SK-N-DZ (cell line): ENCODE measurements around the gene DMGDH.

ENCODE experiments used
- DNase-seq: peaks from one replicate; pipeline ENCODE4 v3.0.0-alpha.2; 2015; ENCODE audit warnings: low spot score

DMGDH gene

GRCh38 chr5:78974601-78975000 is 94.9 kb downstream of the DMGDH start:
- DNase-seq: no peak

GRCh38 chr5:78974011-78974410 is 95.5 kb downstream of the DMGDH start:
- DNase-seq: no peak

DNA sequence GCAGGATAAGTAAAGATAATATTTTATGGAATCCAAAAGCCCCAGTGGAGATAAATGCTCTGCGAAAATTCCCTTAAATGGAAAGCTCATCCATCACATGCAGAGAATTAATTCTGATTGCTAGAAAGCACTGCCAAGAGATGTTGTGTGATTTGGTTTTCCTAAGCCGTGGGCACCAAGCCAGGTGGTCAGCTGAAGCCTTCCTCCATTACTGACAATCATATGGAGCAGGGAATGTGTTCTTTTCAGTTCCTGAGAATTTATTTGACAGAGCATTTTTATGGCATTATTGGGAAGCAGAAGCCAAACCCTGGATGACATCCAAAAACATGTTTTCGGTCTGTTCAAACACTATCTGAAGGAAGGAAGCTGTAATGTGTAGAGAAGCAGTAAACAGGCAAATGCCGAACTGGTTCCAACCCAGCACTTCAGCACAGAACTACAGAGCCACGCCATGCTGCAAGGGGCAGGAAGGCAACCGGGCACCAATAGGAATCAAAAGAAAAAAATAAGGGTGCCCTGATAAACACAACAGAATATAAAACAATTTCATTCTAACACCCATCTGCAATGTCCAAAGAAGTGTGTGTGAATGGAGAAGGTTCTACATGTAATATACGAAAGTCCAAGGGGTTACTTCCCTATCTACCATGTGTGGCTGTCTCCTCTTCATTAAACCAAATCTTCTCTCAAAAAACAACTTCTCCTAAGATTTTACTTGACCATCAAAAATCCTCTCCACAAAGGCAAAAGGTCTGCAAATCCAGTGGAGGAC is 96.6 kb downstream of the DMGDH start:
- no peak for DNase-seq

DNA sequence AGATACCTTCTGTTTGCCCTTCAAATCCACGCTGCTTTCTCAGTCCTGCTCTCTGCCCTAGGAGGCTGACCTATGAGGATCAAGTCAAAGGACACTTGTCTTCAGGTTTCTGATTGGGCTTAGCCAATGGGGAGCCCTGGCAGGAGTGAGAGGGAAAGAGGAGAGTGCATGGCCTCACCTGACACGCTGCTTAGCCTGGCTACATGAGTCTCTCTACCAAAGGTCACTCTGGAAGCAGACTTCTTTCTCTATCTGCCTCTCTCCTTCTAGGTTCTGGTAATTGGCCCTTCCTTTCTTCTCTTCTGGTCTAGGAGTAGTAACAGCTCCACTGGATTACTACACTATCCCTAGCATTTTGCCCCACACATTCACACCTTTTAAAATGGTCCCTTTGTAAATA is 97.5 kb downstream of the DMGDH start:
- no peak for DNase-seq

DNA sequence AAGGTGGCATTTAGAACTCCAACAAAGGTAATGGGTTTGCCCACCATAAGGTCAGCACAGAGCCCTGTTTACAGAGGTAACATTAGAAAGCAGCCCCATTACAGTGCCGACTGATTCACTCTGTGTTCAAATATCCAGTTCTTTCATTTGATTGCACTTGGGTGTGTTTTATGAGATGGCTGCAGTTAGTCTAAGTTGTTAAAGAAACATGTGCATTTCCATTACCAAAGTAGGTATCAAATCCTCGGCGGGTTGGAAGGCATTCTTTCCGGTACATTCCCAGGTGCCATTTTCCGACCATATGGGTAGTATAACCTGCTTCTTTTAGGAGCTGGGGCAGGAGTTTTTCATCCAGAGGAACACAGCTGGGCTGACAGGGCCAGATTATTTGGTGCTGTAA is 100.7 kb downstream of the DMGDH start:
- DNase-seq: no peak

GRCh38 chr5:78964889-78965288 is 104.6 kb downstream of the DMGDH start:
- DNase-seq: peak; percentile 73

- DNase-seq: no peak
Observed at GRCh38 chr5:78961743-78962142, 107.7 kb downstream of the DMGDH start.

DNA sequence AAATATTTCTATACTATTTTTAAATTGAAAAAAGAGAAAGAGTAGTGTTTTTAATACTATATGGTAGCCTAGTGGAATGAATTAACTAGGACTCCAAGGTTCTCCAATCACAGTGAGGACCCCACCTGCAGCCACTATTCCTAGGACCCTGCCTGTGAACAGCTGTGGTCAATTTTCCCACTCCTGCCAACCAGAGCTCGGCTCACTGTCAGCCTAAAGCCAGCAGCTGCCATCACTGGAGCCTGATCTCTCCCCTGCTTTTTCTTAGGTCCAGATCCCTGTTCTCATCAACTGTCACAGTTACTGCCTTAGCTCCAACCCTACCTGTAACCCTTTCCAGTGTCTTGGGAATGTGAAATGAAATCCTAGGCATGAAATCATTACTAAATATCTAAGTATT is 109.7 kb downstream of the DMGDH start:
- no peak for DNase-seq

DNA sequence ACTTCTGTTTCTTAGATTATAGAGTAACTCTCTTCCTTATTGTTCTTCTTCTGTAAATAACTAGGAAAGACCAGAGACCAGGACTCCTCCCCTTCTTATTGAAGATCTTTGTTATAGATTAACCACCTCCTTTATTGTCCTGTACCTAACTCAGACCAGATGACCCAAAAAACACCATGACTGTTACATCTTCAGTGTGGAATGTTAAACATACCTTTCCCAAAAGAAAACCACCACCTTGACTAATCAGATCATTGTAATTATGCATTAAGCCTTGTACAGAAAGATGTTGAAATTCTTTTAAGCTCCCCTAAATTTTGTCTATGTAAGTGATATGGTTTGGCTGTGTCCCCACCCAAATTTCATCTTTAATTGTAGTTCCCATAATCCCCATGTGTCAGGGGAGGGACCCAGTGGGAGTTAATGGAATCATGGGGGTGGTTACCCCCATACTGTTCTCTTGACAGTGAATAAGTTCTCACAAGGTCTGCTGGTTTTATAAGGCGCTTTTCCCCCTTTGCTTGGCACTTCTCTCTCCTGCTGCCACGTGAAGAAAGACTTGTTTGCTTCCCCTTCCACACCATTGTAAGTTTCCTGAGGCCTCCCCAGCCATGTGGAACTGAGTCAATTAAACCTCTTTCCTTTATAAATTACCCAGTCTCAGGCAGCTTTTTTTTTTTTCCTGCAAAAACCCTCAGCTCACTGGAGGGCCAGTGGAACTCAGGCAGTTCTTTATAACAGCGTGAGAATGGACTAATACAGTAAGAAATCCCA is 110.6 kb downstream of the DMGDH start:
- DNase-seq: no peak

DNA sequence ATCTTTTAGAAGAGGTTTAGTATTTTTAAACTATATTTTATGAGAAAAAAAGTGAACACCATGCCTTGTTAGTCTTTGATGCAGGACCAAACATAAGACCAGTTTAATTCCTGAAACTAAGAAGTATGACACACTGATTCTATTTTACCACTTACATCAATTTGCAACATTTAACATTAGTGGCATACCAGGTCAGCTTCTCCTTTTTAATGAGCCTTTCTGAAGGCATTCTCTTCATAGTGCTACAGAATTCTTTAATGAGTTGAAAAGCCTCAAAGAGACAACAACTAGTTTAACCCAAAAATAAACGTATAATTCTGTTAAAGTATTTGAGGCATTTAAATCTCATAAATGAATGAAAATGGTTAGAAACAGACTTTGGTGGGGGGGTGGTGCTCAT is 112.6 kb downstream of the DMGDH start:
- DNase-seq: no peak

DNA sequence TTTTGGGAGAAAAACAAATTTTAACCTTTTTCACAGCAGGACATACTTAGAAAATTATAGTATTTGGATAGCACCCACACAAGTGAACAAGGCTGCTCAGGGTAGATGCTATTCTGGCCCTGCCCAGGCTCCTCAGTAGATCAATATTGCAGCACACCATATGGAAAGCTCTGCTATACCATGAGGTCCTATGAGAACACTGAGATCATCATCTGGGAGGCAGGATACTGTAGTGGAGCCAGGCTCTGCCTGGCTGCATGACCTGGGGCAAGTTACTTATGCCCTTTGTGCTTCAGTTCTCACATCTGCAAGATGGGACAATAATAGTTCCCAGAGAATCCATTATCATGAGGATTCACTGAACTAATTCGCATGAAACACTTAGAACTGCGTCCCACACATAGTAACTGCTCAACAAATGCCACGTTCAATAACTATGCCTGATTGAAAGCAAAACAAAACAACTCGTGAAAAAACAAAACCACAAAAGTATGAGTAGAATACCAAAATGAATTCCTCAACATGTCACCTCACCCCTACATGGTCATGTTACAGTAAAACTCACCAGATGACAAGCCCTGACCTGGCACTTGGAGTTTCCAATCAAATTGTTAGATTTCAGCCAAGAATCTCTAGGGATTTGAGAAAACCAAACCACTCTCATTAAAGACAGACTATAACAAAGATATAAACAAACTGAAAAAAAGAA is 116.2 kb downstream of the DMGDH start:
- no peak for DNase-seq
